Measurements from ENCODE around the gene QSOX1.

Gene QSOX1

GRCh38 chr1:180157108-180157507, 2.4 kb downstream of the QSOX1 start:
- DNase-seq (ENCODE audit: insufficient read length, low spot score) (no peak), FAIRE-seq (no peak)
- TF ChIP-seq POU2F2 (IDR thresholded peaks at IDR 0.05; ENCODE audit: low read depth, low read length) = no peak
- no peak for TF ChIP-seq PAX5 (IDR thresholded peaks at IDR 0.05; ENCODE audit: insufficient read depth, low read length, severe bottlenecking)
- no peak for TF ChIP-seq POLR2A (IDR thresholded peaks at IDR 0.05; ENCODE audit: low read depth, low read length)
- TF ChIP-seq TAF1 (IDR thresholded peaks at IDR 0.05; ENCODE audit: low read depth, low read length) = no peak
- no peak for TF ChIP-seq POLR2AphosphoS5 (IDR thresholded peaks at IDR 0.05; ENCODE audit: low read depth, low read length)
- TF ChIP-seq SPI1 (IDR thresholded peaks at IDR 0.05; ENCODE audit: low read depth, low read length) = no peak

GRCh38 chr1:180157576-180158057, 2.9 kb downstream of the QSOX1 start:
- DNase-seq (ENCODE audit: insufficient read length, low spot score) = no peak
- TF ChIP-seq POU2F2 (IDR thresholded peaks at IDR 0.05; ENCODE audit: low read depth, low read length) (no peak), POLR2A (IDR thresholded peaks at IDR 0.05; ENCODE audit: low read depth, low read length) (no peak), SPI1 (IDR thresholded peaks at IDR 0.05; ENCODE audit: low read depth, low read length) (no peak), PAX5 (IDR thresholded peaks at IDR 0.05; ENCODE audit: insufficient read depth, low read length, severe bottlenecking) (no peak), TAF1 (IDR thresholded peaks at IDR 0.05; ENCODE audit: low read depth, low read length) (no peak), POLR2AphosphoS5 (IDR thresholded peaks at IDR 0.05; ENCODE audit: low read depth, low read length) (no peak)
- FAIRE-seq = no peak

GRCh38 chr1:180158149-180159147, 3.8 kb downstream of the QSOX1 start:
- TF ChIP-seq SPI1 (IDR thresholded peaks at IDR 0.05; ENCODE audit: low read depth, low read length) (no peak), PAX5 (IDR thresholded peaks at IDR 0.05; ENCODE audit: insufficient read depth, low read length, severe bottlenecking) (no peak), POU2F2 (IDR thresholded peaks at IDR 0.05; ENCODE audit: low read depth, low read length) (no peak), POLR2A (IDR thresholded peaks at IDR 0.05; ENCODE audit: low read depth, low read length) (no peak), POLR2AphosphoS5 (IDR thresholded peaks at IDR 0.05; ENCODE audit: low read depth, low read length) (no peak), TAF1 (IDR thresholded peaks at IDR 0.05; ENCODE audit: low read depth, low read length) (no peak)
- DNase-seq (ENCODE audit: insufficient read length, low spot score) (no peak), FAIRE-seq (no peak)

GRCh38 chr1:180160357-180160756, 5.7 kb downstream of the QSOX1 start:
- no peak for DNase-seq (ENCODE audit: insufficient read length, low spot score)
- TF ChIP-seq POLR2AphosphoS5 (IDR thresholded peaks at IDR 0.05; ENCODE audit: low read depth, low read length) (no peak), PAX5 (IDR thresholded peaks at IDR 0.05; ENCODE audit: insufficient read depth, low read length, severe bottlenecking) (no peak), POU2F2 (IDR thresholded peaks at IDR 0.05; ENCODE audit: low read depth, low read length) (no peak), POLR2A (IDR thresholded peaks at IDR 0.05; ENCODE audit: low read depth, low read length) (no peak), TAF1 (IDR thresholded peaks at IDR 0.05; ENCODE audit: low read depth, low read length) (no peak), SPI1 (IDR thresholded peaks at IDR 0.05; ENCODE audit: low read depth, low read length) (no peak)
- FAIRE-seq = no peak

GRCh38 chr1:180163041-180163440, 8.4 kb downstream of the QSOX1 start:
- no peak for TF ChIP-seq TAF1 (IDR thresholded peaks at IDR 0.05; ENCODE audit: low read depth, low read length)
- no peak for TF ChIP-seq POLR2A (IDR thresholded peaks at IDR 0.05; ENCODE audit: low read depth, low read length)
- no peak for TF ChIP-seq PAX5 (IDR thresholded peaks at IDR 0.05; ENCODE audit: insufficient read depth, low read length, severe bottlenecking)
- no peak for TF ChIP-seq POLR2AphosphoS5 (IDR thresholded peaks at IDR 0.05; ENCODE audit: low read depth, low read length)
- no peak for TF ChIP-seq POU2F2 (IDR thresholded peaks at IDR 0.05; ENCODE audit: low read depth, low read length)
- no peak for TF ChIP-seq SPI1 (IDR thresholded peaks at IDR 0.05; ENCODE audit: low read depth, low read length)
- FAIRE-seq = no peak
- DNase-seq (ENCODE audit: insufficient read length, low spot score) = no peak

GRCh38 chr1:180165096-180165495, 10.4 kb downstream of the QSOX1 start:
- FAIRE-seq (no peak), DNase-seq (ENCODE audit: insufficient read length, low spot score) (no peak)
- TF ChIP-seq POLR2A (IDR thresholded peaks at IDR 0.05; ENCODE audit: low read depth, low read length) = no peak
- TF ChIP-seq PAX5 (IDR thresholded peaks at IDR 0.05; ENCODE audit: insufficient read depth, low read length, severe bottlenecking) = no peak

GRCh38 chr1:180165509-180166435, 11.1 kb downstream of the QSOX1 start:
- TF ChIP-seq POLR2A (IDR thresholded peaks at IDR 0.05; ENCODE audit: low read depth, low read length) (no peak), POU2F2 (IDR thresholded peaks at IDR 0.05; ENCODE audit: low read depth, low read length) (no peak), POLR2AphosphoS5 (IDR thresholded peaks at IDR 0.05; ENCODE audit: low read depth, low read length) (no peak)
- FAIRE-seq (no peak), DNase-seq (ENCODE audit: insufficient read length, low spot score) (no peak)

- TF ChIP-seq SPI1 (IDR thresholded peaks at IDR 0.05; ENCODE audit: low read depth, low read length) = no peak
- TF ChIP-seq POLR2AphosphoS5 (IDR thresholded peaks at IDR 0.05; ENCODE audit: low read depth, low read length) = no peak
- TF ChIP-seq PAX5 (IDR thresholded peaks at IDR 0.05; ENCODE audit: insufficient read depth, low read length, severe bottlenecking) = no peak
- no peak for TF ChIP-seq POLR2A (IDR thresholded peaks at IDR 0.05; ENCODE audit: low read depth, low read length)
- no peak for TF ChIP-seq POU2F2 (IDR thresholded peaks at IDR 0.05; ENCODE audit: low read depth, low read length)
- TF ChIP-seq TAF1 (IDR thresholded peaks at IDR 0.05; ENCODE audit: low read depth, low read length) = no peak
- FAIRE-seq = no peak
- DNase-seq (ENCODE audit: insufficient read length, low spot score) = no peak
Observed at GRCh38 chr1:180166436-180166800, 11.7 kb downstream of the QSOX1 start.
